Measurements from ENCODE around the gene CARF.

CARF gene

DNA sequence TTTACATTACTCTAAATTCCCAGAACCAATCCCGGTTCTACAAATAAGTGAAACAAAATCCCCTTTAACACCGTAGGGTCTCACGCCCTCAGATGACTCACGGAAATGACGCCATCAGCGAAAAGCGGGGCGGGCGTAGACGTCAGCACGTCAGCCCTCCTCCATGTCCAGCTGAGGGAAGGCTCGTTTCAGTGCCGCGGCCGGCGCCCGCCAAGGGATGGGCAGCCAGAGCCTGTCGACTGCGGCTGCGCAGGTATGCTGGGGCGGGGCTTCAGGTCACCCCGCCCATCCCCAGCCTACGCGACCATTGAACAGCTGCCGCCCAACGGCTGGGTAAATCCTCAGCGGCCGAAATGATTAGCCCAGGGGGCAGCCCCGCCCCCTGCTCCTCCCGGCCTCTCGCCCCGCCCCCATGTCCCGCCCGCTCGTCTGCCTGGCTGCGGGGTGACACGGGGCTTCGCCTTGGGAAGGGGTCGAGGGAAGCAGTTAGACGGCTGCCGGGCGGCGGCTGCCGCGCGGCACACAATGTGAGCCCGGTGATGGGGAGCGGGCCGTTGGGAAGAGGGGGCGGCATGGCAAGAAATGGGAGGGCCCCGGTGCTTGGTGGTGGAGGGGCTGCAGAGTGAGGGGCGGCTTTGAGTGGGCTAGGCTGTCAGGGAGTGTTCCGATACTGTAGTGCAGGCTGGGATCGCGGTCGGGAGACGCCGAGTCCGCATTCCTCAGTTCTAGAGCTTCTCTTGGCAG, 102.6 kb downstream of the CARF start, which contains the start of gene NBEAL1 (continued):
- TF ChIP-seq SP7 (tag by site-specific recombination; IDR thresholded peaks at IDR 0.05) (peak; percentile 46), PATZ1 (tag by site-specific recombination; IDR thresholded peaks at IDR 0.05) (peak; percentile 75), ZNF211 (tag by site-specific recombination; IDR thresholded peaks at IDR 0.05; ENCODE audit: low read depth) (no peak), ZNF530 (tag by site-specific recombination; IDR thresholded peaks at IDR 0.05; ENCODE audit: low read depth) (no peak), ZNF335 (tag by site-specific recombination; conservative IDR thresholded peaks at IDR 0.05) (peak; percentile 73), ZNF221 (tag by site-specific recombination; IDR thresholded peaks at IDR 0.05; ENCODE audit: borderline replicate concordance) (no peak), KLF10 (tag by site-specific recombination; IDR thresholded peaks at IDR 0.05) (peak; percentile 96), RBAK (tag by site-specific recombination; IDR thresholded peaks at IDR 0.05) (no peak), ZNF707 (tag by site-specific recombination; IDR thresholded peaks at IDR 0.05) (no peak), ZNF658 (tag by site-specific recombination; IDR thresholded peaks at IDR 0.05) (no peak), TRIM28 (IDR thresholded peaks at IDR 0.05; ENCODE audit: borderline replicate concordance, low read length) (no peak), ZNF398 (tag by site-specific recombination; IDR thresholded peaks at IDR 0.05) (peak; percentile 39; the same call in 1 of the 2 replicates), BCL11A (tag by site-specific recombination; IDR thresholded peaks at IDR 0.05; ENCODE audit: low read depth) (0 out of 2 replicates have a peak, but pooled peaks have one; percentile 17), SP2 (tag by site-specific recombination; IDR thresholded peaks at IDR 0.05) (peak; percentile 96), KLF1 (tag by site-specific recombination; IDR thresholded peaks at IDR 0.05) (peak; percentile 38), ATF2 (tag by site-specific recombination; IDR thresholded peaks at IDR 0.05; ENCODE audit: low read depth) (peak; percentile 92), ZNF132 (tag by site-specific recombination; IDR thresholded peaks at IDR 0.05; ENCODE audit: borderline replicate concordance) (no peak), KLF9 (tag by site-specific recombination; IDR thresholded peaks at IDR 0.05; ENCODE audit: low read depth) (peak; percentile 82), ZNF585B (tag by site-specific recombination; IDR thresholded peaks at IDR 0.05) (no peak), SETDB1 (IDR thresholded peaks at IDR 0.05; ENCODE audit: insufficient read length, low read length) (no peak), ZNF354C (tag by site-specific recombination; IDR thresholded peaks at IDR 0.05; ENCODE audit: borderline replicate concordance, low read depth) (no peak), ZBTB20 (tag by site-specific recombination; IDR thresholded peaks at IDR 0.05) (peak; percentile 44; the same call in 1 of the 2 replicates), ZNF26 (tag by site-specific recombination; IDR thresholded peaks at IDR 0.05) (no peak), ZXDB (tag by site-specific recombination; IDR thresholded peaks at IDR 0.05) (peak; percentile 76), GLIS2 (tag by site-specific recombination; IDR thresholded peaks at IDR 0.05) (0 out of 2 replicates have a peak, but pooled peaks have one; percentile 42), ZNF561 (tag by site-specific recombination; IDR thresholded peaks at IDR 0.05; ENCODE audit: borderline replicate concordance) (peak; percentile 49; the same call in 1 of the 2 replicates), ZBTB17 (tag by site-specific recombination; IDR thresholded peaks at IDR 0.05) (peak; percentile 73; the same call in 1 of the 2 replicates), ZNF514 (tag by site-specific recombination; IDR thresholded peaks at IDR 0.05) (no peak), ZNF404 (tag by site-specific recombination; IDR thresholded peaks at IDR 0.05) (no peak), ZBTB21 (tag by site-specific recombination; IDR thresholded peaks at IDR 0.05) (peak; percentile 98)
- TF ChIP-seq, protein P1, sequence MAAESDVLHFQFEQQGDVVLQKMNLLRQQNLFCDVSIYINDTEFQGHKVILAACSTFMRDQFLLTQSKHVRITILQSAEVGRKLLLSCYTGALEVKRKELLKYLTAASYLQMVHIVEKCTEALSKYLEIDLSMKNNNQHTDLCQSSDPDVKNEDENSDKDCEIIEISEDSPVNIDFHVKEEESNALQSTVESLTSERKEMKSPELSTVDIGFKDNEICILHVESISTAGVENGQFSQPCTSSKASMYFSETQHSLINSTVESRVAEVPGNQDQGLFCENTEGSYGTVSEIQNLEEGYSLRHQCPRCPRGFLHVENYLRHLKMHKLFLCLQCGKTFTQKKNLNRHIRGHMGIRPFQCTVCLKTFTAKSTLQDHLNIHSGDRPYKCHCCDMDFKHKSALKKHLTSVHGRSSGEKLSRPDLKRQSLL (tag by site-specific recombination; IDR thresholded peaks at IDR 0.05) = 0 out of 2 replicates have a peak, but pooled peaks have one; percentile 35
- TF ChIP-seq, protein P2, sequence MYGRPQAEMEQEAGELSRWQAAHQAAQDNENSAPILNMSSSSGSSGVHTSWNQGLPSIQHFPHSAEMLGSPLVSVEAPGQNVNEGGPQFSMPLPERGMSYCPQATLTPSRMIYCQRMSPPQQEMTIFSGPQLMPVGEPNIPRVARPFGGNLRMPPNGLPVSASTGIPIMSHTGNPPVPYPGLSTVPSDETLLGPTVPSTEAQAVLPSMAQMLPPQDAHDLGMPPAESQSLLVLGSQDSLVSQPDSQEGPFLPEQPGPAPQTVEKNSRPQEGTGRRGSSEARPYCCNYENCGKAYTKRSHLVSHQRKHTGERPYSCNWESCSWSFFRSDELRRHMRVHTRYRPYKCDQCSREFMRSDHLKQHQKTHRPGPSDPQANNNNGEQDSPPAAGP (tag by site-specific recombination; IDR thresholded peaks at IDR 0.05) = peak; percentile 30; the same call in 1 of the 2 replicates

Measured in HEK293 (cell line).